Lower lobe of right lung (tissue), 2 donors: ENCODE results near the gene MYBPC2. TPM values are rescaled to one million over a fixed set of nuclear protein-coding genes. Genes with fewer than 3 reads are reported as not detected.

Experiments
- ATAC-seq, 2 donors: fragments of 200-7000 bp; cut with Tn5 transposase; one replicate each; pipeline ENCODE4 v1.9.1; 2020 to 2022; ENCODE audit warnings: mild to moderate bottlenecking in 2 of 2, moderate library complexity in 2 of 2
- DNase-seq: peaks from one replicate; pipeline ENCODE4 v3.0.0-alpha.2; 2020
- H3K27ac ChIP-seq: fragments of 200-600 bp; one replicate; pipeline ENCODE4 v1.8.0; 2022
- H3K27me3 ChIP-seq: fragments of 200-600 bp; one replicate; pipeline ENCODE4 v1.8.0; 2022; ENCODE audit warnings: low read depth
- H3K36me3 ChIP-seq: fragments of 200-600 bp; one replicate; pipeline ENCODE4 v1.8.0; 2022; ENCODE audit warnings: mild to moderate bottlenecking
- H3K4me1 ChIP-seq: fragments of 200-600 bp; one replicate; pipeline ENCODE4 v1.8.0; 2022
- H3K4me3 ChIP-seq: fragments of 200-600 bp; one replicate; pipeline ENCODE4 v1.8.0; 2022; ENCODE audit warnings: mild to moderate bottlenecking
- H3K9me3 ChIP-seq: fragments of 200-600 bp; one replicate; pipeline ENCODE4 v1.8.0; 2022
- CTCF ChIP-seq: fragments of 200-600 bp; IDR thresholded peaks from one replicate; pipeline ENCODE4 v1.8.0; 2022; ENCODE audit warnings: antibody characterized with exemption, mild to moderate bottlenecking
- intact Hi-C: fragments of 100-400 bp; cut with DNase I; formaldehyde crosslinking; loops from one replicate; pipeline ENCODE4 v1.11.0; 2022
- total RNA-seq: library from RNA; stranded (reverse); fragmentation: NEBNext Ultra II Directional; extraction: Animal tissue kit (Norgen Biotek cat#: 25700); gene quantifications from one replicate; pipeline ENCODE4 v1.2.1, GENCODE V29; 2021
- donor health status: DM: no; HTN: yes; CAD: no; lungs with severe emphysema.

Gene MYBPC2
- total RNA-seq, 1 donor from 2014 or later: not detected

- DNase-seq: peak; percentile 46
- H3K4me1 ChIP-seq: peaks cover 8% of the 10 kb centered on the region
- no peak within 1 kb of the TSS for H3K4me3 ChIP-seq
- no peak for TF ChIP-seq CTCF
- ATAC-seq: no peak
- intact Hi-C loops: no loop called here
- no peak within 1 kb of the TSS for H3K27ac ChIP-seq
- H3K36me3 ChIP-seq: no peaks in the 10 kb centered on the region
- no peaks in the 10 kb centered on the region for H3K9me3 ChIP-seq
- peaks cover 8% of the 10 kb centered on the region for H3K27me3 ChIP-seq
Observed at GRCh38 chr19:50513746-50514345, 81.2 kb downstream of the MYBPC2 start, which contains the start of gene ASPDH. Gene ASPDH (minus strand): TSS chr19:50513913. CDS start chr19:50513823, 90 bp downstream.

GRCh38 chr19:50514346-50515167 is 81.9 kb downstream of the MYBPC2 start:
- H3K4me1 ChIP-seq: peaks cover 8% of the 10 kb centered on the region
- H3K36me3 ChIP-seq: no peaks in the 10 kb centered on the region
- peak; percentile 42 for DNase-seq
- peaks cover 8% of the 10 kb centered on the region for H3K27me3 ChIP-seq
- no peak overlapping the region for H3K27ac ChIP-seq
- ATAC-seq: no peak
- H3K9me3 ChIP-seq: no peaks in the 10 kb centered on the region
- no peak overlapping the region for H3K4me3 ChIP-seq
- intact Hi-C loops: no loop called here
- TF ChIP-seq CTCF: no peak

GRCh38 chr19:50515168-50515561 is 82.5 kb downstream of the MYBPC2 start:
- no peak for TF ChIP-seq CTCF
- ATAC-seq: no peak
- Histone ChIP-seq H3K36me3 (no peaks in the 10 kb centered on the region), H3K4me1 (peaks cover 5% of the 10 kb centered on the region), H3K9me3 (no peaks in the 10 kb centered on the region), H3K27me3 (peaks cover 8% of the 10 kb centered on the region), H3K27ac (no peak overlapping the region), H3K4me3 (no peak overlapping the region)
- intact Hi-C loops: no loop called here
- peak; percentile 35 for DNase-seq

Other genes with a start within 250 kb of the MYBPC2 start
- 113 TPM for gene MYH14, start 229.3 kb upstream of the MYBPC2 start, total RNA-seq
- 11.1 TPM for gene KCNC3, start 103.5 kb upstream of the MYBPC2 start, total RNA-seq
- 1,633 TPM for gene NAPSA, start 67.3 kb upstream of the MYBPC2 start, total RNA-seq
- gene NR1H2, start 56.4 kb upstream of the MYBPC2 start, total RNA-seq: 100 TPM
- 35.1 TPM for gene POLD1, start 48.5 kb upstream of the MYBPC2 start, total RNA-seq
- 0.12 TPM for gene SPIB, start 14.0 kb upstream of the MYBPC2 start, total RNA-seq
- gene EMC10, start 43.6 kb downstream of the MYBPC2 start, total RNA-seq: 95.6 TPM
- gene GARIN5A, start 44.0 kb downstream of the MYBPC2 start, total RNA-seq: 2.2 TPM
- 40.4 TPM for gene JOSD2, start 78.3 kb downstream of the MYBPC2 start, total RNA-seq
- not detected for gene ASPDH, start 81.0 kb downstream of the MYBPC2 start, total RNA-seq
- 3.9 TPM for gene LRRC4B, start 135.5 kb downstream of the MYBPC2 start, total RNA-seq
- gene SYT3, start 207.0 kb downstream of the MYBPC2 start, total RNA-seq: 1.2 TPM
- 5.2 TPM for gene C19orf81, start 216.6 kb downstream of the MYBPC2 start, total RNA-seq